HEK293 (cell line): ENCODE data around the gene SYNJ1.

Experiments used
- CTCF ChIA-PET: fragments of 350-600 bp; formaldehyde crosslinking; extraction: SDS; loops from one replicate; lab custom pipeline; 2021; ENCODE audit warnings: antibody characterized with exemption; lab: Yijun Ruan, JAX
- POLR2A ChIA-PET: fragments of 300-600 bp; formaldehyde crosslinking; extraction: SDS; loops from one replicate; lab custom pipeline; 2020; ENCODE audit warnings: antibody characterized with exemption, inconsistent platforms; lab: Yijun Ruan, JAX
- H3K27ac ChIP-seq: fragments of 200-500 bp; sonication (Bioruptor generic); 2 replicates; pipeline ENCODE4 v1.5.1; 2014; ENCODE audit warnings: low read depth, low read length, control low read depth, inconsistent platforms; ENCODE audit errors: extremely low read depth
- H3K36me3 ChIP-seq, 2 experiments: fragments of 200-500 bp in 1 of 2; sonication (Bioruptor generic) in 1 of 2; 1 replicate in 1 of 2; 2 replicates in 1 of 2; pipeline ENCODE4 v1.5.1; 2014 to 2017; ENCODE audit warnings: inconsistent platforms in 2 of 2, low read length in 2 of 2; ENCODE audit not compliant: control insufficient read depth in 2 of 2, insufficient read depth in 1 of 2
- H3K4me1 ChIP-seq: fragments of 200-500 bp; sonication (Bioruptor generic); 2 replicates; pipeline ENCODE4 v1.5.1; 2014; ENCODE audit warnings: mild to moderate bottlenecking, low read length, inconsistent platforms; ENCODE audit not compliant: control insufficient read depth, insufficient read depth
- H3K4me3 ChIP-seq: 2 replicates; pipeline ENCODE4 v1.5.1; 2011; ENCODE audit warnings: low read depth, mild to moderate bottlenecking, control low read depth, low read length, moderate library complexity
- H3K9me3 ChIP-seq: fragments of 200-500 bp; sonication (Bioruptor generic); 2 replicates; pipeline ENCODE4 v1.5.1; 2014; ENCODE audit warnings: low read depth, low read length, inconsistent platforms; ENCODE audit not compliant: control insufficient read depth, insufficient read depth
- KLF10 ChIP-seq: fragments of 450-650 bp; IDR thresholded peaks from 2 replicates; pipeline ENCODE4 v1.5.1; 2018; ENCODE audit warnings: missing biosample characterization, mild to moderate bottlenecking, missing genetic modification characterization
- KLF8 ChIP-seq: fragments of 450-650 bp; formaldehyde crosslinking; IDR thresholded peaks from 2 replicates; pipeline ENCODE4 v1.5.1; 2016; ENCODE audit warnings: missing biosample characterization, missing genetic modification characterization
- MZF1 ChIP-seq: fragments of 450-650 bp; formaldehyde crosslinking; IDR thresholded peaks from 2 replicates; pipeline ENCODE4 v1.5.1; 2017; ENCODE audit warnings: missing biosample characterization, missing genetic modification characterization, borderline replicate concordance
- SETDB1 ChIP-seq: IDR thresholded peaks from one replicate; pipeline ENCODE4 v1.6.1; 2017; ENCODE audit warnings: mild to moderate bottlenecking, low read length, moderate library complexity, mixed read lengths; ENCODE audit not compliant: insufficient read length
- ZBTB17 ChIP-seq: fragments of 450-650 bp; formaldehyde crosslinking; IDR thresholded peaks from 2 replicates; pipeline ENCODE4 v1.5.1; 2016; ENCODE audit warnings: missing biosample characterization, missing genetic modification characterization
- ZBTB21 ChIP-seq: fragments of 450-650 bp; formaldehyde crosslinking; IDR thresholded peaks from 2 replicates; pipeline ENCODE4 v1.5.1; 2017; ENCODE audit warnings: missing biosample characterization, missing genetic modification characterization
- ZNF169 ChIP-seq: fragments of 450-650 bp; formaldehyde crosslinking; IDR thresholded peaks from 2 replicates; pipeline ENCODE4 v1.5.1; 2016; ENCODE audit warnings: missing biosample characterization, missing genetic modification characterization
- ZNF214 ChIP-seq: fragments of 450-650 bp; formaldehyde crosslinking; IDR thresholded peaks from 2 replicates; pipeline ENCODE4 v1.5.1; 2017; ENCODE audit warnings: missing biosample characterization, mild to moderate bottlenecking, missing genetic modification characterization, borderline replicate concordance
- ZNF311 ChIP-seq: fragments of 450-650 bp; formaldehyde crosslinking; IDR thresholded peaks from 2 replicates; pipeline ENCODE4 v1.5.1; 2017; ENCODE audit warnings: missing biosample characterization, missing genetic modification characterization, borderline replicate concordance
- ZNF341 ChIP-seq: fragments of 450-650 bp; formaldehyde crosslinking; IDR thresholded peaks from 2 replicates; pipeline ENCODE4; 2016; ENCODE audit warnings: low read depth, missing biosample characterization, missing genetic modification characterization
- ZNF366 ChIP-seq: fragments of 450-650 bp; formaldehyde crosslinking; conservative IDR thresholded peaks from 2 replicates; pipeline ENCODE4 v1.5.1; 2016; ENCODE audit warnings: missing biosample characterization, missing genetic modification characterization
- ZNF394 ChIP-seq: fragments of 450-650 bp; formaldehyde crosslinking; IDR thresholded peaks from 2 replicates; pipeline ENCODE4 v1.5.1; 2016; ENCODE audit warnings: missing biosample characterization, missing genetic modification characterization, mild to moderate bottlenecking, moderate library complexity, borderline replicate concordance
- ZNF514 ChIP-seq: fragments of 450-650 bp; formaldehyde crosslinking; IDR thresholded peaks from 2 replicates; pipeline ENCODE4 v1.5.1; 2016; ENCODE audit warnings: missing biosample characterization, missing genetic modification characterization
- ZNF521 ChIP-seq: fragments of 450-650 bp; formaldehyde crosslinking; IDR thresholded peaks from 2 replicates; pipeline ENCODE4 v1.5.1; 2017; ENCODE audit warnings: missing biosample characterization, mild to moderate bottlenecking, missing genetic modification characterization
- ZNF548 ChIP-seq: fragments of 450-650 bp; formaldehyde crosslinking; IDR thresholded peaks from 2 replicates; pipeline ENCODE4 v1.5.1; 2016; ENCODE audit warnings: missing biosample characterization, missing genetic modification characterization
- ZNF585B ChIP-seq: fragments of 450-650 bp; formaldehyde crosslinking; IDR thresholded peaks from 2 replicates; pipeline ENCODE4 v1.5.1; 2016; ENCODE audit warnings: missing biosample characterization, missing genetic modification characterization
- ZNF654 ChIP-seq: fragments of 450-650 bp; formaldehyde crosslinking; IDR thresholded peaks from 2 replicates; pipeline ENCODE4 v1.5.1; 2016; ENCODE audit warnings: low read depth, missing biosample characterization, missing genetic modification characterization
- TF ChIP-seq, protein P1 (sequence below): fragments of 450-650 bp; formaldehyde crosslinking; IDR thresholded peaks from 2 replicates; pipeline ENCODE4 v1.5.1; 2016; ENCODE audit warnings: missing biosample characterization, missing genetic modification characterization
- TF ChIP-seq, protein P2 (sequence below): fragments of 450-650 bp; formaldehyde crosslinking; IDR thresholded peaks from 2 replicates; pipeline ENCODE4 v1.5.1; 2016; ENCODE audit warnings: missing biosample characterization, missing genetic modification characterization, low read depth
- TF ChIP-seq, protein P3 (sequence below): fragments of 450-650 bp; formaldehyde crosslinking; IDR thresholded peaks from 2 replicates; pipeline ENCODE4 v1.5.1; 2016; ENCODE audit warnings: missing biosample characterization, missing genetic modification characterization
- TF ChIP-seq, protein P4 (sequence below): fragments of 450-650 bp; IDR thresholded peaks from 2 replicates; pipeline ENCODE4 v1.5.1; 2018; ENCODE audit warnings: missing biosample characterization, mild to moderate bottlenecking, missing genetic modification characterization
- TF ChIP-seq, protein P5 (sequence below): fragments of 450-650 bp; formaldehyde crosslinking; IDR thresholded peaks from 2 replicates; pipeline ENCODE4 v1.5.1; 2017; ENCODE audit warnings: missing biosample characterization, missing genetic modification characterization

SYNJ1 gene

DNA sequence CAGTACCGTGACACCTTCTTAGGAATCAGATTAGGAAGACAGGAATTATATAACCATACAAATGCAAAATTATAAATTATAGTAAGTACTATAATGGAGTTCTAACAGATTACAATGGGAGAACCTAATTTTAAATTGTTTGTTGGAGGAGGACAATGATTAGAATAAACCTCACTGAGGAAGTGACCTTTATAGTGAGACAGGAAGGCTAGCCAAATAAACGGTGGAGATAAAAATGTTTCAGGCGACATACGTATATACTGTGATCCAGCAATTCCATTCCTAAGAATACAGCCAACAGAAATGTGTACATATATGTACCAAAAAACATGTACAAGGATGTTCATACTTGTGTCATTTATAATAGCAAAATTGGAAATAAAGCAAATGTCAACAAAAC is 15.2 kb downstream of the SYNJ1 start (continued):
- TF ChIP-seq, protein P1, sequence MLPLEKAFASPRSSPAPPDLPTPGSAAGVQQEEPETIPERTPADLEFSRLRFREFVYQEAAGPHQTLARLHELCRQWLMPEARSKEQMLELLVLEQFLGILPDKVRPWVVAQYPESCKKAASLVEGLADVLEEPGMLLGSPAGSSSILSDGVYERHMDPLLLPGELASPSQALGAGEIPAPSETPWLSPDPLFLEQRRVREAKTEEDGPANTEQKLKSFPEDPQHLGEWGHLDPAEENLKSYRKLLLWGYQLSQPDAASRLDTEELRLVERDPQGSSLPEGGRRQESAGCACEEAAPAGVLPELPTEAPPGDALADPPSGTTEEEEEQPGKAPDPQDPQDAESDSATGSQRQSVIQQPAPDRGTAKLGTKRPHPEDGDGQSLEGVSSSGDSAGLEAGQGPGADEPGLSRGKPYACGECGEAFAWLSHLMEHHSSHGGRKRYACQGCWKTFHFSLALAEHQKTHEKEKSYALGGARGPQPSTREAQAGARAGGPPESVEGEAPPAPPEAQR (tag by site-specific recombination), result no peak
- TF ChIP-seq ZBTB21 (no peak), ZNF521 (tag by site-specific recombination) (no peak), ZNF654 (tag by site-specific recombination) (no peak), ZNF169 (tag by site-specific recombination) (no peak)
- TF ChIP-seq, protein P2, sequence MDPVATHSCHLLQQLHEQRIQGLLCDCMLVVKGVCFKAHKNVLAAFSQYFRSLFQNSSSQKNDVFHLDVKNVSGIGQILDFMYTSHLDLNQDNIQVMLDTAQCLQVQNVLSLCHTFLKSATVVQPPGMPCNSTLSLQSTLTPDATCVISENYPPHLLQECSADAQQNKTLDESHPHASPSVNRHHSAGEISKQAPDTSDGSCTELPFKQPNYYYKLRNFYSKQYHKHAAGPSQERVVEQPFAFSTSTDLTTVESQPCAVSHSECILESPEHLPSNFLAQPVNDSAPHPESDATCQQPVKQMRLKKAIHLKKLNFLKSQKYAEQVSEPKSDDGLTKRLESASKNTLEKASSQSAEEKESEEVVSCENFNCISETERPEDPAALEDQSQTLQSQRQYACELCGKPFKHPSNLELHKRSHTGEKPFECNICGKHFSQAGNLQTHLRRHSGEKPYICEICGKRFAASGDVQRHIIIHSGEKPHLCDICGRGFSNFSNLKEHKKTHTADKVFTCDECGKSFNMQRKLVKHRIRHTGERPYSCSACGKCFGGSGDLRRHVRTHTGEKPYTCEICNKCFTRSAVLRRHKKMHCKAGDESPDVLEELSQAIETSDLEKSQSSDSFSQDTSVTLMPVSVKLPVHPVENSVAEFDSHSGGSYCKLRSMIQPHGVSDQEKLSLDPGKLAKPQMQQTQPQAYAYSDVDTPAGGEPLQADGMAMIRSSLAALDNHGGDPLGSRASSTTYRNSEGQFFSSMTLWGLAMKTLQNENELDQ (tag by site-specific recombination), result no peak
- TF ChIP-seq, protein P3, sequence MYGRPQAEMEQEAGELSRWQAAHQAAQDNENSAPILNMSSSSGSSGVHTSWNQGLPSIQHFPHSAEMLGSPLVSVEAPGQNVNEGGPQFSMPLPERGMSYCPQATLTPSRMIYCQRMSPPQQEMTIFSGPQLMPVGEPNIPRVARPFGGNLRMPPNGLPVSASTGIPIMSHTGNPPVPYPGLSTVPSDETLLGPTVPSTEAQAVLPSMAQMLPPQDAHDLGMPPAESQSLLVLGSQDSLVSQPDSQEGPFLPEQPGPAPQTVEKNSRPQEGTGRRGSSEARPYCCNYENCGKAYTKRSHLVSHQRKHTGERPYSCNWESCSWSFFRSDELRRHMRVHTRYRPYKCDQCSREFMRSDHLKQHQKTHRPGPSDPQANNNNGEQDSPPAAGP (tag by site-specific recombination), result no peak

DNA sequence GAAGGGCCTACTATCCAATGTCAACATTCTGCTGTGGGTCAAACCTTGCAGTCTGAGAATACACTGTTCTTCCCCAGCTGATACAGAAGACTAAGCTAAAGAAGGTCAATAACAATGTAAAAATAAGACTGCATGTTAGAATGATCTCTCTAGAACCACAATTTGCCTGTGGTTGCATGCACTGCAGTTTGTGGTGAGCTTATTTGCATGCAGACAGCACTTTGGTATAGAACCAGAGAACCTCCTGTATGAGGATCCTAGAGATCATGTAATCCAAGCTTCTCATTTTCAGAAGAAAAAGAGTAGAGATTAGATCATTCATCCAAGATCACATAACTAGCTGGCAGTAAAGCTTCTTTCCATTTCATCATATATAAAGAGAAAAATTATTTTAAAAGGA is 15.8 kb downstream of the SYNJ1 start:
- Histone ChIP-seq H3K4me1 (peaks cover 13% of the 10 kb centered on the region; the same call in 1 of the 2 replicates), H3K9me3 (no peaks in the 10 kb centered on the region), H3K36me3 (no peaks in the 10 kb centered on the region; a peak in 1 of 3 replicates), H3K27ac (no peak overlapping the region), H3K4me3 (no peak overlapping the region)
- TF ChIP-seq, protein P4, sequence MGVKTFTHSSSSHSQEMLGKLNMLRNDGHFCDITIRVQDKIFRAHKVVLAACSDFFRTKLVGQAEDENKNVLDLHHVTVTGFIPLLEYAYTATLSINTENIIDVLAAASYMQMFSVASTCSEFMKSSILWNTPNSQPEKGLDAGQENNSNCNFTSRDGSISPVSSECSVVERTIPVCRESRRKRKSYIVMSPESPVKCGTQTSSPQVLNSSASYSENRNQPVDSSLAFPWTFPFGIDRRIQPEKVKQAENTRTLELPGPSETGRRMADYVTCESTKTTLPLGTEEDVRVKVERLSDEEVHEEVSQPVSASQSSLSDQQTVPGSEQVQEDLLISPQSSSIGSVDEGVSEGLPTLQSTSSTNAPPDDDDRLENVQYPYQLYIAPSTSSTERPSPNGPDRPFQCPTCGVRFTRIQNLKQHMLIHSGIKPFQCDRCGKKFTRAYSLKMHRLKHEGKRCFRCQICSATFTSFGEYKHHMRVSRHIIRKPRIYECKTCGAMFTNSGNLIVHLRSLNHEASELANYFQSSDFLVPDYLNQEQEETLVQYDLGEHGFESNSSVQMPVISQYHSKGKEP (tag by site-specific recombination), result peak; percentile 99
- TF ChIP-seq ZNF394 (tag by site-specific recombination) (0 out of 2 replicates have a peak, but pooled peaks have one; percentile 14), ZNF514 (tag by site-specific recombination) (no peak), ZBTB17 (peak; percentile 86), ZNF548 (no peak), ZNF366 (0 out of 2 replicates have a peak, but pooled peaks have one; percentile 29), SETDB1 (no peak)
- TF ChIP-seq, protein P5, sequence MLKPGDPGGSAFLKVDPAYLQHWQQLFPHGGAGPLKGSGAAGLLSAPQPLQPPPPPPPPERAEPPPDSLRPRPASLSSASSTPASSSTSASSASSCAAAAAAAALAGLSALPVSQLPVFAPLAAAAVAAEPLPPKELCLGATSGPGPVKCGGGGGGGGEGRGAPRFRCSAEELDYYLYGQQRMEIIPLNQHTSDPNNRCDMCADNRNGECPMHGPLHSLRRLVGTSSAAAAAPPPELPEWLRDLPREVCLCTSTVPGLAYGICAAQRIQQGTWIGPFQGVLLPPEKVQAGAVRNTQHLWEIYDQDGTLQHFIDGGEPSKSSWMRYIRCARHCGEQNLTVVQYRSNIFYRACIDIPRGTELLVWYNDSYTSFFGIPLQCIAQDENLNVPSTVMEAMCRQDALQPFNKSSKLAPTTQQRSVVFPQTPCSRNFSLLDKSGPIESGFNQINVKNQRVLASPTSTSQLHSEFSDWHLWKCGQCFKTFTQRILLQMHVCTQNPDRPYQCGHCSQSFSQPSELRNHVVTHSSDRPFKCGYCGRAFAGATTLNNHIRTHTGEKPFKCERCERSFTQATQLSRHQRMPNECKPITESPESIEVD, result peak; percentile 47; the same call in 1 of the 2 replicates
- ChIA-PET POLR2A (interaction anchor here (4.0 kb wide), 1 partner anchor 16 kb away, joined by 20 read pairs; the partner anchor contains the start of gene SYNJ1), CTCF (no interaction called here)

DNA sequence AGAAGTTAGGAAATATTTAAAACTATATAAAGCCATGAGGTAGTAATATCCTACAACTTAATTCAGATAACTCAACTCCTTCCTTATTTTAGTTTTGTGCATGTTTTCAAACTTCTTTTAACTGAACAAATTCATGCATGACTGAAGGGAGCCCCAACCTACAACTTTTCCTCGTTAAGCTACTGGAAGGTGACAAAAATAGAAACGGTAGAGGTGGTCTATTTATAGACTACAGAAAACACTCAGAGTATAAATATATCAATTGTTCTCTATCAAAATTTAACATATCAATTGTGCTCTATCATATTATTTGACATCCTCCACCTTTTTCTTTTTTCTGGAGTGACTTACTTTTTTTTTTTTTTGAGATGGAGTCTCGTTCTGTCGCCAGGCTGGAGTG is 16.8 kb downstream of the SYNJ1 start:
- Histone ChIP-seq H3K4me3 (no peak overlapping the region), H3K4me1 (peaks cover 13% of the 10 kb centered on the region; the same call in 1 of the 2 replicates), H3K36me3 (no peaks in the 10 kb centered on the region; a peak in 1 of 3 replicates), H3K27ac (no peak overlapping the region), H3K9me3 (no peaks in the 10 kb centered on the region)
- ChIA-PET CTCF (interaction anchor here (0.6 kb wide), 1 partner anchor 10 kb away, joined by 3 read pairs; no protein-coding TSS in a partner anchor), POLR2A (interaction anchor here (4.0 kb wide), 1 partner anchor 17 kb away, joined by 20 read pairs; the partner anchor contains the start of gene SYNJ1)
- TF ChIP-seq ZNF514 (tag by site-specific recombination) (no peak), MZF1 (tag by site-specific recombination) (no peak), ZNF585B (no peak), KLF10 (tag by site-specific recombination) (no peak), KLF8 (tag by site-specific recombination) (no peak), ZNF311 (tag by site-specific recombination) (no peak), ZNF341 (tag by site-specific recombination) (no peak), ZNF214 (no peak)
